Smooth muscle cell (in vitro differentiated cells): ENCODE results near the gene TMSB4X. TPM values are rescaled to one million over a fixed set of nuclear protein-coding genes. Genes with fewer than 3 reads are reported as not detected.
"Not testable (repeated sequence)": the region's sequence is repeated elsewhere in the genome, so short reads cannot be mapped to it uniquely, and the experiment has no call there.

Source experiments
- DNase-seq: peaks from one replicate; lab custom pipeline; 2025; ENCODE audit not compliant: unreplicated experiment; lab: John Stamatoyannopoulos, UW
- H2AFZ ChIP-seq: fragments of 200-600 bp; sonication (generic); 2 replicates; pipeline ENCODE4 v1.6.0; 2016; ENCODE audit warnings: antibody characterized with exemption, low read depth, mild to moderate bottlenecking
- H3F3A ChIP-seq: fragments of 200-600 bp; sonication (generic); 2 replicates; pipeline ENCODE4 v1.6.0; 2017; ENCODE audit warnings: antibody characterized with exemption, low read depth
- H3K27ac ChIP-seq: fragments of 200-600 bp; sonication (generic); 2 replicates; pipeline ENCODE4 v1.5.1; 2016; ENCODE audit warnings: low read depth, mild to moderate bottlenecking
- H3K27me3 ChIP-seq: fragments of 200-600 bp; sonication (generic); 2 replicates; pipeline ENCODE4 v1.6.1; 2016; ENCODE audit warnings: low read depth, mild to moderate bottlenecking
- H3K36me3 ChIP-seq: fragments of 200-600 bp; sonication (generic); 2 replicates; pipeline ENCODE4 v1.5.1; 2016; ENCODE audit warnings: low read depth
- H3K4me1 ChIP-seq: fragments of 200-600 bp; sonication (generic); 2 replicates; pipeline ENCODE4 v1.5.1; 2016; ENCODE audit warnings: low read depth
- H3K4me2 ChIP-seq: fragments of 200-600 bp; sonication (generic); 2 replicates; pipeline ENCODE4 v1.6.0; 2016; ENCODE audit warnings: mild to moderate bottlenecking
- H3K4me3 ChIP-seq: fragments of 200-600 bp; sonication (generic); 2 replicates; pipeline ENCODE4 v1.5.1; 2016; ENCODE audit warnings: mild to moderate bottlenecking
- H3K79me2 ChIP-seq: fragments of 200-600 bp; sonication (generic); 2 replicates; pipeline ENCODE4 v1.6.0; 2016; ENCODE audit warnings: low read depth, mild to moderate bottlenecking
- H3K9ac ChIP-seq: fragments of 200-600 bp; sonication (generic); 2 replicates; pipeline ENCODE4 v1.6.0; 2016; ENCODE audit warnings: low read depth
- H3K9me3 ChIP-seq: fragments of 200-600 bp; sonication (generic); replicated peaks from 2 replicates; pipeline ENCODE4 v1.5.1; 2016; ENCODE audit warnings: low read depth
- H4K20me1 ChIP-seq: fragments of 200-600 bp; sonication (generic); 2 replicates; pipeline ENCODE4 v1.6.0; 2016; ENCODE audit warnings: low read depth
- WGBS: methylation state at CpG from one replicate; pipeline ENCODE4 v1.1.7; 2016; ENCODE audit warnings: low lambda C conversion rate; 5-methylcytosine and 5-hydroxymethylcytosine counted together
- polyA plus RNA-seq: library from polyadenylated mRNA; unstranded; fragments of >200 nt; fragmentation: Nextera tagmentation; extraction: Ambion mirVana; gene quantifications from 2 replicates; pipeline ENCODE4 v1.2.1, GENCODE V29; 2016
- total RNA-seq: library from RNA; depleted of rRNA; stranded (reverse); fragments of >200 nt; gene quantifications from 2 replicates; pipeline ENCODE4 v1.2.3, GENCODE V29; 2014
- TF ChIP-seq, protein P1 (sequence below): fragments of 200-600 bp; sonication (generic); IDR thresholded peaks from 2 replicates; pipeline ENCODE4 v1.5.1; 2017; ENCODE audit warnings: borderline replicate concordance, mild to moderate bottlenecking, antibody characterized with exemption; ENCODE audit not compliant: insufficient read depth, poor library complexity, severe bottlenecking

Gene TMSB4X
- total and polyA plus RNA-seq, 2 experiments from 2014 or later: 9,721 to 12,637 TPM

DNA sequence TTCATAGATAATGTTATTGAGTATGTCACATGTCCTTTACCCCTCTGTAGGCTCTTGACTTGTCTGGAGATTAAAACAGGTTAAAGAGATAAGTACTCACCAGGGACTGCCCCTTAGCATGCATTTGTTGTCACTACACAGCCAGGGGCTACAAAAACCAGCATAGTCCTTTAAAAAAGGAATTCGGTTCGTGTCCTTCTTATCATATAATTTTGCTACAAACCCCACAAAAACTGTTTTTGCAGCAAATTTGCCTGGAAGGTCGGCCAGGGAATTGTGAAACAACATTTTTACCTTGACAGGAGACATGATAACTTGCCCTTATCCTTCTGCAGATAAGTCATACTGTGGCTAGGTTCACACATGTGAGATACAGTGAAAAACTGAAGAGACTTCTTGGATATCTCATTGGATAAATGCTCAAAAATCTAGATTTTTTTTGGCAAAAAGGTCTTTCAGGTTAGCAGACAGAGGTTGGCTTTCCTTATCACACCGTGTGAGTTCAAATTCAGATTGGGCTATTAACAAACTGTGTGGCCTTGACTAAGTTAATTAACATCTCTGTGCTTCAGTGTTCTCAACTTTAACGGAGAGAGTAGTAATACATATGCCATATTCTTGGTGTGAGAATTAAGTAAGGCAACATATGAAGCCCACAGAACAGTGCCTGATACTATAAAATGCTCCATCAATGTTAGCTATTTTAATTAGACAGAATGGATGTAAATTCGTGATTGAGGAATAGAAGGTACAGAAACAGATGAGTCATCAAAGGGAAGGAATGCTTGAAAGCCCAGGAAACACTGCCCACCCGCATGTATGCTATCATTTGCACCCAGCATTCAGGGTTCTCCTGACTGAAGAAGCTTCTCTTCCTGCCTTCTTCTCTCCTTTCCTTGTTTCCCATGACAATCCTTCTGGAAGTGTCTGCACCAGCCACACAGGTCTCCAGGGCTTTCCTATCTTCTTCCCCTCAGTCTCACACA is 39.5 kb downstream of the TMSB4X start:
- Histone ChIP-seq H3K79me2 (no peaks in the 10 kb centered on the region), H3K4me1 (peaks cover 6% of the 10 kb centered on the region), H3K36me3 (no peaks in the 10 kb centered on the region), H3K27me3 (no peaks in the 10 kb centered on the region), H3K9me3 (no peaks in the 10 kb centered on the region), H3F3A (no peaks in the 10 kb centered on the region), H3K27ac (no peak overlapping the region), H3K9ac (no peak overlapping the region), H4K20me1 (no peaks in the 10 kb centered on the region), H3K4me2 (peak overlapping the region; percentile 10), H3K4me3 (no peak overlapping the region), H2AFZ (no peak overlapping the region)
- no peak for DNase-seq
- WGBS: 51% methylated on average over 7 of the region's 7 CpGs
- TF ChIP-seq, protein P1, sequence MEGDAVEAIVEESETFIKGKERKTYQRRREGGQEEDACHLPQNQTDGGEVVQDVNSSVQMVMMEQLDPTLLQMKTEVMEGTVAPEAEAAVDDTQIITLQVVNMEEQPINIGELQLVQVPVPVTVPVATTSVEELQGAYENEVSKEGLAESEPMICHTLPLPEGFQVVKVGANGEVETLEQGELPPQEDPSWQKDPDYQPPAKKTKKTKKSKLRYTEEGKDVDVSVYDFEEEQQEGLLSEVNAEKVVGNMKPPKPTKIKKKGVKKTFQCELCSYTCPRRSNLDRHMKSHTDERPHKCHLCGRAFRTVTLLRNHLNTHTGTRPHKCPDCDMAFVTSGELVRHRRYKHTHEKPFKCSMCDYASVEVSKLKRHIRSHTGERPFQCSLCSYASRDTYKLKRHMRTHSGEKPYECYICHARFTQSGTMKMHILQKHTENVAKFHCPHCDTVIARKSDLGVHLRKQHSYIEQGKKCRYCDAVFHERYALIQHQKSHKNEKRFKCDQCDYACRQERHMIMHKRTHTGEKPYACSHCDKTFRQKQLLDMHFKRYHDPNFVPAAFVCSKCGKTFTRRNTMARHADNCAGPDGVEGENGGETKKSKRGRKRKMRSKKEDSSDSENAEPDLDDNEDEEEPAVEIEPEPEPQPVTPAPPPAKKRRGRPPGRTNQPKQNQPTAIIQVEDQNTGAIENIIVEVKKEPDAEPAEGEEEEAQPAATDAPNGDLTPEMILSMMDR: no peak

DNA sequence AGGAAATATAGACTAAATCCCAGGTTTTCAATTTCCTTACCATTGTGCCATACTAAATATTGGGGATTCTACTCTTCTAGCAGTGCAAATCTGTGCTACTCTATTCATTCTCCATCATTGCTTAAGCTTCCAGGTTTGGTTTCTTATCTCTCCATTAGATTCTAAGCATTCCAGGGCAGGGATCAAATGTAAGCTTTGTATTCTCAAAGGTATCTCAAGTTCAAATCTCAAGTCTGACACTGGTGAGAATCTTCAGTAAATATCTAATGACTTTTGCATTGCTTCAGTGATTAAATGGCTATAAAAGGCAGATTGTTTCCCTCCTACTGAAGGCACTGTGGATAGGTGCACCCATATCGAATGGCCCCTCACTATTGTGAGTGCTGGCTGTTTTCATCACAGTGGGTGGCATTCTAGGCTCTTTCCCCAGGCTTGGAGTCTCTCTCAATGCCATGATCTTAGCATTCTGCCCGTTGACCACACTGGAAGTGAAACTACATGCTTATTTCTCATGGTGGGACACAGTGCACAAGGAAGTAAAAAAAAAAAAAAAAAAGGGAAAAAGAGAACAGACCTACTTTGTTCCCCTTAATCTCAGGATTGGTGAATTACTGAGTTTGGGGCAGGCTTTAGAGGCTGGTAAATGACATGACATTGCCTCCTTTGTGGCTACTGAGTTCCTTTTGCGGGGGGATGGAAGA is 40.8 kb downstream of the TMSB4X start:
- no peak for DNase-seq
- H3K9ac ChIP-seq: no peak overlapping the region
- WGBS: 76% methylated on average over 3 of the region's 3 CpGs
- no peaks in the 10 kb centered on the region for H3K36me3 ChIP-seq
- H3K27me3 ChIP-seq: no peaks in the 10 kb centered on the region
- peaks cover 6% of the 10 kb centered on the region for H3K4me1 ChIP-seq
- no peaks in the 10 kb centered on the region for H4K20me1 ChIP-seq
- H3K4me2 ChIP-seq: no peak overlapping the region
- H3K79me2 ChIP-seq: no peaks in the 10 kb centered on the region
- H3K9me3 ChIP-seq: no peaks in the 10 kb centered on the region
- no peak overlapping the region for H3K27ac ChIP-seq
- H3F3A ChIP-seq: no peaks in the 10 kb centered on the region
- H3K4me3 ChIP-seq: no peak overlapping the region
- TF ChIP-seq, protein P1: no peak
- H2AFZ ChIP-seq: no peak overlapping the region

DNA sequence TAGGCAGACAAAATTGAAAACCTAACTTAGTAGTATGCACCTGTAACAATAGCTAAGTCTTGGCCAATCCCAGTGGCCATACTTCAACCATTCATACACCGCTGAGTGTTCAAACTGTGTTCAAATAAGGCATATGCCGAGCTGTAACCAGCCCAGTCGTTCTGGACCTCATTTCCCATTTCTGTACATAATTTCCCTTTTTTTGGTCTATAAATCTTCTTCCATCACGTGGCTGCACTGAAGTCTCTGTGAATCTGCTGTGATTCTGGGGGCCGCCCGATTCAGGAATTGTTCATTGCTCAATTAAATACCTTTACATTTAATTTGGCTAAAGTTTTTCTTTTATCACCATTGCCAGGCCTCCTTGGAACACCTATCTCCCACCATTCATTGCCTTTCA is 41.8 kb downstream of the TMSB4X start:
- not testable (repeated sequence) for H2AFZ ChIP-seq, H3K9me3 ChIP-seq, H3K9ac ChIP-seq, H3K4me1 ChIP-seq, H3K4me2 ChIP-seq, H3F3A ChIP-seq, H3K36me3 ChIP-seq, H3K4me3 ChIP-seq, H3K79me2 ChIP-seq, H3K27ac ChIP-seq, H4K20me1 ChIP-seq, DNase-seq, H3K27me3 ChIP-seq
- WGBS: 95% methylated on average over 6 of the region's 6 CpGs

DNA sequence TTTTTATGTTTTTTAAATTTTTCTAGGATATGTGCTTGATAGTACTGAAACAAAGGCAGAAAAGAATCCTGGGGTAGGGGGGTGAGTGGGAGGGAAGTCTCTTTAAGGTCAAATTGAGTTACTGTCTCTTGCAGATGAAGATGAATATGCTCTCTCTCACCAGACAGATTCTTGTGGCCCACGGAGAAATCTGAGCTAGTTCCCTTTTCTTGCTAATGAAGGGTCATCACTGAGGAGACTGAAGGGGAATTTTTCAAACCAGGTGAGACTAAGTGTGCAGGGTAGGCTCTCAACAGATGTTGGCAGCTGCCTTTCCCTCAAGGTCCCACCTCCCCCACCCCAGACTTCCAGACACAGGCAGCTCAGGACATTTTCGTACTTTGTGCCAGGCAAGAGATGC is 48.0 kb downstream of the TMSB4X start:
- Histone ChIP-seq H3K4me1 (peaks cover 15% of the 10 kb centered on the region), H3K4me2 (no peak overlapping the region), H3K27ac (no peak overlapping the region), H3K79me2 (no peaks in the 10 kb centered on the region), H2AFZ (peak overlapping the region; percentile 72), H3K4me3 (no peak overlapping the region), H3K27me3 (no peaks in the 10 kb centered on the region), H3F3A (no peaks in the 10 kb centered on the region), H3K9ac (no peak overlapping the region), H3K9me3 (no peaks in the 10 kb centered on the region), H3K36me3 (no peaks in the 10 kb centered on the region), H4K20me1 (no peaks in the 10 kb centered on the region)
- TF ChIP-seq, protein P1: no peak
- no peak for DNase-seq
- 51% methylated on average over 2 of the region's 2 CpGs for WGBS
